Osteoblast (primary cell): ENCODE results near the gene CYTH4. TPM values are rescaled to one million over a fixed set of nuclear protein-coding genes. Genes with fewer than 3 reads are reported as not detected.

Experiments
- DNase-seq: peaks from one replicate; pipeline ENCODE4 v3.0.0; 2011; ENCODE audit warnings: low spot score, mixed read lengths; ENCODE audit not compliant: insufficient read length; ENCODE audit errors: missing footprints
- H2AFZ ChIP-seq: 2 replicates; pipeline ENCODE4 v1.6.0; 2011; ENCODE audit warnings: mild to moderate bottlenecking, low read length
- H3K27ac ChIP-seq: 2 replicates; pipeline ENCODE4 v1.5.1; 2011; ENCODE audit warnings: mild to moderate bottlenecking, low read depth, low read length, moderate library complexity
- H3K27me3 ChIP-seq: 2 replicates; pipeline ENCODE4 v1.6.0; 2012; ENCODE audit warnings: mild to moderate bottlenecking, control low read depth, inconsistent platforms, low read length, moderate library complexity; ENCODE audit not compliant: insufficient read depth
- H3K36me3 ChIP-seq: 2 replicates; pipeline ENCODE4 v1.5.1; 2011; ENCODE audit warnings: mild to moderate bottlenecking, low read length, control low read depth, moderate library complexity; ENCODE audit not compliant: insufficient read depth
- H3K4me1 ChIP-seq: 2 replicates; pipeline ENCODE4 v1.5.1; 2011; ENCODE audit warnings: mild to moderate bottlenecking, low read length, control low read depth, moderate library complexity; ENCODE audit not compliant: insufficient read depth
- H3K4me2 ChIP-seq: 2 replicates; pipeline ENCODE4 v1.6.0; 2011; ENCODE audit warnings: mild to moderate bottlenecking, low read length; ENCODE audit not compliant: insufficient read depth
- H3K4me3 ChIP-seq: fragments of 200-600 bp; sonication (generic); 3 replicates; pipeline ENCODE4 v1.5.1; 2012; ENCODE audit warnings: mild to moderate bottlenecking, low read length, inconsistent platforms; ENCODE audit not compliant: insufficient read depth
- H3K79me2 ChIP-seq: 2 replicates; pipeline ENCODE4 v1.6.0; 2012; ENCODE audit warnings: mild to moderate bottlenecking, low read length, control low read depth, inconsistent platforms; ENCODE audit not compliant: insufficient read depth
- H3K9me3 ChIP-seq: 2 replicates; pipeline ENCODE4 v1.5.1; 2011; ENCODE audit warnings: low read depth, low read length, control low read depth
- H4K20me1 ChIP-seq: 2 replicates; pipeline ENCODE4 v1.6.0; 2012; ENCODE audit warnings: mild to moderate bottlenecking, low read length, control low read depth; ENCODE audit not compliant: insufficient read depth
- total RNA-seq: library from RNA; depleted of rRNA; stranded (reverse); fragments of >200 nt; gene quantifications from 2 replicates; pipeline ENCODE4 v1.2.3, GENCODE V29; 2012
- TF ChIP-seq, protein P1 (sequence below): IDR thresholded peaks from 2 replicates; pipeline ENCODE4 v1.5.1; 2011; ENCODE audit warnings: mild to moderate bottlenecking, low read depth, low read length, moderate library complexity; ENCODE audit errors: extremely low read depth

CYTH4 gene
- total RNA-seq, 1 donor = 0.72 TPM

- no peaks in the 10 kb centered on the region for H3K36me3 ChIP-seq
- H3K4me2 ChIP-seq = no peak overlapping the region
- peaks cover 15% of the 10 kb centered on the region for H3K27me3 ChIP-seq
- H4K20me1 ChIP-seq = no peaks in the 10 kb centered on the region
- no peak for DNase-seq
- TF ChIP-seq, protein P1, sequence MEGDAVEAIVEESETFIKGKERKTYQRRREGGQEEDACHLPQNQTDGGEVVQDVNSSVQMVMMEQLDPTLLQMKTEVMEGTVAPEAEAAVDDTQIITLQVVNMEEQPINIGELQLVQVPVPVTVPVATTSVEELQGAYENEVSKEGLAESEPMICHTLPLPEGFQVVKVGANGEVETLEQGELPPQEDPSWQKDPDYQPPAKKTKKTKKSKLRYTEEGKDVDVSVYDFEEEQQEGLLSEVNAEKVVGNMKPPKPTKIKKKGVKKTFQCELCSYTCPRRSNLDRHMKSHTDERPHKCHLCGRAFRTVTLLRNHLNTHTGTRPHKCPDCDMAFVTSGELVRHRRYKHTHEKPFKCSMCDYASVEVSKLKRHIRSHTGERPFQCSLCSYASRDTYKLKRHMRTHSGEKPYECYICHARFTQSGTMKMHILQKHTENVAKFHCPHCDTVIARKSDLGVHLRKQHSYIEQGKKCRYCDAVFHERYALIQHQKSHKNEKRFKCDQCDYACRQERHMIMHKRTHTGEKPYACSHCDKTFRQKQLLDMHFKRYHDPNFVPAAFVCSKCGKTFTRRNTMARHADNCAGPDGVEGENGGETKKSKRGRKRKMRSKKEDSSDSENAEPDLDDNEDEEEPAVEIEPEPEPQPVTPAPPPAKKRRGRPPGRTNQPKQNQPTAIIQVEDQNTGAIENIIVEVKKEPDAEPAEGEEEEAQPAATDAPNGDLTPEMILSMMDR = no peak
- H3K4me1 ChIP-seq = no peaks in the 10 kb centered on the region
- no peaks in the 10 kb centered on the region for H3K9me3 ChIP-seq
- H3K79me2 ChIP-seq = no peaks in the 10 kb centered on the region
- no peak overlapping the region for H2AFZ ChIP-seq
- H3K4me3 ChIP-seq = no peak overlapping the region
- no peak overlapping the region for H3K27ac ChIP-seq
Measured at GRCh38 chr22:37363261-37363992, 81.1 kb downstream of the CYTH4 start.

Other genes starting within 250 kb of the CYTH4 start
- 22.7 and 25.0 TPM in 2 replicates for gene KCTD17, start 230.8 kb upstream of the CYTH4 start, total RNA-seq
- gene TMPRSS6, start 172.8 kb upstream of the CYTH4 start, total RNA-seq = not detected in 2 replicates
- gene IL2RB, start 132.6 kb upstream of the CYTH4 start, total RNA-seq = 0.59 TPM in 1 of 2 replicates, not detected in the other
- 11.9 and 18.3 TPM in 2 replicates for gene C1QTNF6, start 94.3 kb upstream of the CYTH4 start, total RNA-seq
- gene SSTR3, start 70.0 kb upstream of the CYTH4 start, total RNA-seq = not detected in 2 replicates
- 13.6 and 14.5 TPM in 2 replicates for gene RAC2, start 38.2 kb upstream of the CYTH4 start, total RNA-seq
- gene ELFN2, start 145.0 kb downstream of the CYTH4 start, total RNA-seq = under 0.01 and 0.29 TPM in 2 replicates
- 0.29 and 0.72 TPM in 2 replicates for gene MFNG, start 203.9 kb downstream of the CYTH4 start, total RNA-seq
- gene CARD10, start 236.9 kb downstream of the CYTH4 start, total RNA-seq = 11.9 and 12.7 TPM in 2 replicates